GM18873 (cell line): Measurements from ENCODE around the gene ADAMTS16.

Experiments
- ATAC-seq: cut with Tn5 transposase; IDR thresholded peaks from one replicate; pipeline ENCODE4 v1.9.1; 2021; ENCODE audit warnings: mild to moderate bottlenecking, moderate library complexity, moderate number of reproducible peaks; ENCODE audit not compliant: unreplicated experiment, low FRiP score

Gene ADAMTS16

DNA sequence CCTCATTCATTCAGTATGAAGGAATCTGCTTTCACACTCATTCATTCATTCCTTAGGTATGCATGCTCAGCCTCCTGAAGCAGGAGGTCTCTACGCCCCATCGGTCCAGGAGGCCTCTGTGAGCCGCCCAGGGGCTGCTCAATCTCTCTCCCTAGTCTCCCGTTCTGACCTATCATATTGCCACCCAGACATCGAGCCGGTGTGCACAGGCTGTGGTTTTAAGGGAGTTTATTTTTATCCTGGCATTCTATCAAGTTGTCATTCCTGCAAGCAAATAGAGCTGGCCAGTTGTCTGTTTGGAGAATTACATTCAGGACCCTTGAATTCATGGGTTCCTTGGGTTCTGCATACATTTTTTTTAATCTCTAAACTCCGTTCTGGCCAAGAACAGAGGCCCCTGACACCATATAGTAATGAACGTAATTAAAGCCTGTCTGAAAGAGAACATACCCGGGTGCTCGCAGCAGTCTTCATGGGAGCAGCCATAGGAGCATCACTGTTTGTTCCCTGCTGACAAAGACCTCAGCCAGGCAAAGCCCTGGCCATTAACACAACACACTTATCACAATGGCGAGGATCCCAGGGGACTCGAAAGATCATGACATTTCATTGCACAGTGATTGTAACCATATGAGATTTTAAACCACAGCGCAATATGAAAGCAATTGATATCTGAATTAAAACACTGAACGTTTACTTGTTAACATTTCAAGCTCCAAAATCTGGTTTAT, 80.9 kb downstream of the ADAMTS16 start:
- ATAC-seq, result no peak

GRCh38 chr5:5221724-5222123, 81.6 kb downstream of the ADAMTS16 start:
- ATAC-seq, result no peak

DNA sequence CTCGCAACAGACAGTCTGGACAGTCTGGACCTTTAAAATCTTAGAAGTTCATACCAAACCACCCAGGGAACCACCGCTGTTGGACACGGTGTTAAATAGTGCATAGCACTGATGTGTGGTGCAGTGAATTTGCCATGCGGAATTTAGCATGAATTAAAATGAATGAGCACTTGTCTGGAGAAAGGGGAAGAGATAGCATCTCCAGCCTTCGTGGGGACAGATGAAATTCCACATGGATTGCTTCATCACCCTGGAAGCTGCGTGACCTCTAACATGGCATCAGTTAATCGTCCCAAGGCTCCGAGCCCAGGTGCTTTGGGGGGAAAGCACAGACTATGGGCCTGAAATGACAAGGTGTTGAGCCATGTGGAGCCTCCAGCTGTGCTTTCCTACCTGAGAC, 91.4 kb downstream of the ADAMTS16 start:
- ATAC-seq, result no peak

DNA sequence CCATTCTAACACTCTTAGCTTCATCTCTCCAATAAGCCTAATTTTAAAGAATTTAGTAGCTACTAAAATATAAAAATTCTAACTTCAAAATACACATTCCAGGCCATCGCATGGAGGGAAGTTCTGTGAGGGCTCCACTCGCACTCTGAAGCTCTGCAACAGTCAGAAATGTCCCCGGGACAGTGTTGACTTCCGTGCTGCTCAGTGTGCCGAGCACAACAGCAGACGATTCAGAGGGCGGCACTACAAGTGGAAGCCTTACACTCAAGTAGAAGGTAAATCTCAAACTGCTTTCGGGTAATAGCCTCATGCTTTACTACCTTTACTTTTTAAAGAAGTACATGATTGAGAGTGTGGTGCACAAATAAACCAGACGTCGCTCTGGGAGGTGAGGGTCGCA, 94.8 kb downstream of the ADAMTS16 start:
- ATAC-seq, result no peak

DNA sequence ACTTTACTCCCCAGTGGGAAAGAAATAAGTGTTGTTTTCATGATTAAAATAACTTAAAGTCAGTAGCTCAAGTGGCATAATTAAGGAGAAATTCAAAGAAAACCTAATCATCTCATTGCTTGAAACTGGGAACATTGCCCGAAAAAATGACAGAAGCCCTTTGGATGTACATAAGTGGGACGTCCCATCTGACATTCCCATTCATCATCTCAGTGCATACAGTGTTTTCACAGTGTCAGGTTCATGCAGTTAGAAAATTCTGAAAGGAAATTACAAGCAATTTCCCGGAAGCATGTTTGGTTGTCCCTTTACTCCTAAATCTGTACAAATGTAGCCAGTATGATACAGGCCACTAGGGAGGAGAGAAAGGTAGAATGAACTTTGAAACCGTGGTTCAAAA, 95.6 kb downstream of the ADAMTS16 start:
- no peak for ATAC-seq

DNA sequence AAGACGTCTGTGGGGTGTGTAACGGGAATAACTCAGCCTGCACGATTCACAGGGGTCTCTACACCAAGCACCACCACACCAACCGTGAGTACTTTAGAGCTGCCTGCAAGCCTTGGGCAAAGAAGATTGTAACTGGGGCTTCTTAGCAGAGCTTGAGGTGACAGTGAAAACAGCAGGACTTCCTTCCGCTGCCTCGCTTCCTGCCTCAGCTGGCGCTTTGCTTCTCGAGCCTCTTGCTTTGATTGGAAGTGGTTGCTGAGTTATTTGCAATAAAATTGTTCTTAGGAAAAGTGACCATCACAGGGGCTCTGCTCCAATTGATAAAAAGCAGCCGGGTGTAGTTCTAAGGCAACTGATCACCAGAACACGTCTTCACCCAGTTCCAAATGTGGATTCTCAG, 99.1 kb downstream of the ADAMTS16 start:
- ATAC-seq, result no peak

DNA sequence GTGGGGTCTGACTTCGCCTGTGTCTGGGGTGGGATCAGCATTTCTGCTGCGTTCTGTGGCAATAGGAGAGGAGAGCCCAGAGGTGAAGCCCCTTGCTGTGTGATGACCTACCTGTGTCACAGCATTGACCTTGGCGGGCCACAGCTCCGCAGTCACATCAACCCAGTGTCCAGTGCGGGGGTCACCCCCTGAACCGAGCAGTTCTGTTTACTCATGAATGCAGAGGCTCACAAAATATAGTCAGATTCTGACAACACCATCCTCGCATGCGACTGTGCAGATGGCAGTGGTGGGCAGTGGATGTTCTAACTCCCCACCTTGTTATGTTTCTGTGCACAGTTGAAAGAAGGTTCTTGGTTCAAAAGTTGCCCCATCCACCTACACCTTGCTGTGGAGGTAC, 100.1 kb downstream of the ADAMTS16 start:
- no peak for ATAC-seq

DNA sequence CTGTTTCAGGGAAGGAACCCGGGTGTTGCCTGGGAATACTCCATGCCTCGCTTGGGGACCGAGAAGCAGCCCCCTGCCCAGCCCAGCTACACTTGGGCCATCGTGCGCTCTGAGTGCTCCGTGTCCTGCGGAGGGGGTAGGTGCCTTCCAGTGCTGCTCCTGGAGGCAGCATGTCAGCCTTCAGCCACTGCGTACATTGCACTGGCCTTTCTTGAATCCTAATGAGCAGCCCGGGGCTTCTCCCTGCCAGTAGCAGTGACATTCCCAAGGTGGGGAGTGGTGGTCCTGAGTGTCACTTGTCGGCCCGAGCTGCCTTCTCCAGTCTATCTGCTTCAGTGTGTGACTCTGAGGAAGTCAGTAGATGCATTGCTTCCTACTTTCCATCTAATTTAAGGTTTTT, 101.9 kb downstream of the ADAMTS16 start:
- no peak for ATAC-seq

- no peak for ATAC-seq
These were observed 106.6 kb downstream of the ADAMTS16 start for GRCh38 chr5:5246736-5247135.

- ATAC-seq, result no peak
These were observed 110.6 kb downstream of the ADAMTS16 start for GRCh38 chr5:5250758-5251157.

DNA sequence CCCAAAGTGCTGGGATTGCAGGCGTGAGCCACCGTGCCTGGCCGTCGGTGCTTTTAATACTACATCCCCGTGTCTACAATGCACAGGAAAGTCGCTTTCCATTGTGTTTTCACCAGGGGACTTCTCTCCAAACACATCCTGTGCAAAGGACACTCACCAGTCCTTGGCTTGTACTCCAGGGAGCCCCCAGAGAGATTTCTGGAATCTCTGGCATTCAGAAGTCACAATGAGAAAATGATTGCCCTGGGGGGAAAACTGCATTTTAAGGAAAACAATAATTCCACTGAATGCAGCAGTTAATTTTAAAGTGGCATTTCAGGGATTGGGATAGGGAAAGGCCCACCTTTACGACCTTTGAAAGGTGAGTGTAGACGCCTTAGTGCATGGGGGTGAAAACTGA, 112.0 kb downstream of the ADAMTS16 start:
- ATAC-seq, result no peak

- no peak for ATAC-seq
These were observed 117.2 kb downstream of the ADAMTS16 start for GRCh38 chr5:5257353-5257752.

GRCh38 chr5:5258564-5258963, 118.4 kb downstream of the ADAMTS16 start:
- ATAC-seq, result no peak

- ATAC-seq, result no peak
These were observed 124.6 kb downstream of the ADAMTS16 start for GRCh38 chr5:5264727-5265126.

DNA sequence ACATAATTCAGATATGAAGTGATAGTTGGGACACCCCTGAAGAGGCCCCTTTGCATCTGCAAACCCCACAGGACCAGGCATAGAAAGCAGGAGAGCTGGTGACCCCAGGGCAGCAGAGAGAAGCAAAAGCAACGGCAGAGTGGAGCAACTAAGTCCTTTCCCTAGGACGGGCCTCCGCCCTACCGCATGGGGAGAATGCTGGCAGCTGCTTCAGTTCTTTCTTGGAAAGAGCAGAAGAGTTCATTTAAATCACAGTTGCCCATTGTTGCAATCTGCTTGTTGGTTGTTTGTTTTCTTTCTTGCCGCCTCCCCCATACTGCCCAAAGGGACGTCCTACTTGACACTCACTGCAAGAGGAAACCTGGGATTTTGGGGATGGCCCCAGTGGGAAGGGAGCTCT, 126.2 kb downstream of the ADAMTS16 start:
- ATAC-seq, result no peak

GRCh38 chr5:5270161-5270560, 130.0 kb downstream of the ADAMTS16 start:
- ATAC-seq, result no peak

GRCh38 chr5:5270958-5271785, 131.0 kb downstream of the ADAMTS16 start:
- no peak for ATAC-seq

DNA sequence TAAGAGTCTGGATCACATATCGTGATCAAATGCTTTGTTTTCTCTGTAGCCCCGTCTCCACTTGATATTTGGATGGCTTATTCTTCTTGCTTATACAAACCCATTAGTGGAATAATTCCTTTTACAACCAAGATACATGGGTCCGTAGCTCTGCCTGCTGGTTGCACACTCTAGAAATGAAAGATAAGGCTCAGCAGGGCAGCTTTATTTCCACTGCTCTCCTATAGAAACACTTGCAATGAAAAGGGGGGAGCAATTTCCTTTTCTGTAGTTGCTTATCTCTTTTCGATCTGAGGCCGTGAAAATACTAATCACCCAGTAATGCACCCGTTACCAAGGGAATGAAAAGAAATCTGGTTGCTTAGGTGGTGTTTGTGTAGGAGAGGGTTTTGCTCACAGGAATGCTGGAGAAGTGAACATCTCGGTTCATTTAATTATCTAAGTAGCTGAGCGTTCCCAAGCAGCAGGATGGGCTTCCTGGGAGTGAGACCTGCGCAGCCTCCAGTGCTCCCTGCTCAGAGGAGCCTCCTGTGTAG, 131.7 kb downstream of the ADAMTS16 start:
- ATAC-seq, result no peak

GRCh38 chr5:5273398-5273797, 133.3 kb downstream of the ADAMTS16 start:
- ATAC-seq, result no peak

DNA sequence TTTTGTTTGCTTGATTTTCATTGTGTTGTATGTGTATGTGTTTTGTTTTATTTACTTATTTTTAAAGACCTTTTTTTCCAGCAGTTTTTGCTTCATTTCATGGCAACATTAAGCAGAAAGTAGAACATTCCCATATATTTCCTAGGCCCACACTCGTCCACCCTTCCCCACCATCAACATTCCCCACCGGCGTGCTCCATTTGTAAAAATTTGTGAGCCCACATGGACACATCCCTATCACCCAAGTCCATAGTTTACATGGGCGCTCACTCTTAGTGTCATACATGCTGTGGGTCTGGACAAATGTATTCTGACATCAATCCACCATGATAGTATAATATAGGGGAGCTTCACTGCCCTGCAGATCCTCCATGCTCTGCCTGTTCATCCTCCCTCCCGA, 133.8 kb downstream of the ADAMTS16 start:
- ATAC-seq, result no peak

GRCh38 chr5:5275211-5275610, 135.1 kb downstream of the ADAMTS16 start:
- ATAC-seq, result no peak

DNA sequence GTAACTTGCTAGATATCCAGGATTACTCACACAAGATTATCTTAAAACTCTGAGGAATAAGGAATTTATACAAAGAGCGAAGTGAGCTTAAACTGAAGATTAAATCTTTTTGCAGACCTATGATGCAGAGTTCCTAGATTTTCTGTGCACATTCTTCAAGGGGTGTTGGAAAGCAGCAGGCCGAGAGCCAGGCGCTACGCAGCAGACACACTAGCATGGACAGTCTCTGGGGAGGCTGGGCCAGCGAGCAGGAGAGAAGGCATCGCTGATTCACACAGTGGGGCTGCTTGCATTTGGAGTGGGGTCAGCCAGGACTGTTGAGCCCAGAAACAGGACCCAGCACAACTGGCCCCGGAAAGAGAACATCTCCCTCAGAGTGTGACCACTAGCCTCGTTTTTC, 136.3 kb downstream of the ADAMTS16 start:
- no peak for ATAC-seq
